ENCODE results near the gene PDZD7.

The PDZD7 gene

GRCh38 chr10:101031128-101031795, at the start of gene PDZD7, which contains the start of gene SFXN3:
Gene PDZD7, minus strand, starts transcription at chr10:101031129. Its CDS starts 910 bp downstream, at chr10:101030219.
Gene SFXN3, plus strand, starts transcription at chr10:101031234. Its CDS starts 3,461 bp downstream, at chr10:101034695.
- in situ Hi-C loops (cut with HindIII; ENCODE audit: low sequenced_read_pairs): loop anchor here (5.0 kb wide), 1 partner anchor 34 kb away; the partner anchor contains the start of gene LZTS2

GRCh38 chr10:101079874-101080273, 48.9 kb upstream of the PDZD7 start:
- in situ Hi-C loops (cut with HindIII; ENCODE audit: low sequenced_read_pairs): no loop called here

GRCh38 chr10:101076630-101077029, 45.7 kb upstream of the PDZD7 start:
- in situ Hi-C loops (cut with HindIII; ENCODE audit: low sequenced_read_pairs): no loop called here

- in situ Hi-C loops (cut with HindIII; ENCODE audit: low sequenced_read_pairs): no loop called here
Measured at GRCh38 chr10:101075775-101076174, 44.8 kb upstream of the PDZD7 start.

GRCh38 chr10:101073631-101074030, 42.7 kb upstream of the PDZD7 start:
- in situ Hi-C loops (cut with HindIII; ENCODE audit: low sequenced_read_pairs): loop anchor here (5.0 kb wide), 1 partner anchor 89 kb away; no protein-coding TSS in a partner anchor

- in situ Hi-C loops (cut with HindIII; ENCODE audit: low sequenced_read_pairs): loop anchor here (5.0 kb wide), 1 partner anchor 89 kb away; no protein-coding TSS in a partner anchor
Measured at GRCh38 chr10:101072923-101073322, 42.0 kb upstream of the PDZD7 start.

GRCh38 chr10:101071885-101072433, 41.0 kb upstream of the PDZD7 start:
- in situ Hi-C loops (cut with HindIII; ENCODE audit: low sequenced_read_pairs): loop anchor here (5.0 kb wide), 1 partner anchor 90 kb away; no protein-coding TSS in a partner anchor

- in situ Hi-C loops (cut with HindIII; ENCODE audit: low sequenced_read_pairs): loop anchor here (5.0 kb wide), 1 partner anchor 91 kb away; no protein-coding TSS in a partner anchor
Measured at GRCh38 chr10:101071267-101071884, 40.4 kb upstream of the PDZD7 start.

GRCh38 chr10:101070098-101070497, 39.2 kb upstream of the PDZD7 start:
- in situ Hi-C loops (cut with HindIII; ENCODE audit: low sequenced_read_pairs): loop anchor here (5.0 kb wide), 1 partner anchor 92 kb away; no protein-coding TSS in a partner anchor

- in situ Hi-C loops (cut with HindIII; ENCODE audit: low sequenced_read_pairs): no loop called here
Measured at GRCh38 chr10:101069441-101069840, 38.5 kb upstream of the PDZD7 start.

GRCh38 chr10:101067356-101068083, 36.6 kb upstream of the PDZD7 start:
- in situ Hi-C loops (cut with HindIII; ENCODE audit: low sequenced_read_pairs): no loop called here

GRCh38 chr10:101066896-101067355, 36.0 kb upstream of the PDZD7 start:
- in situ Hi-C loops (cut with HindIII; ENCODE audit: low sequenced_read_pairs): no loop called here

GRCh38 chr10:101066146-101066895, 35.4 kb upstream of the PDZD7 start:
- in situ Hi-C loops (cut with HindIII; ENCODE audit: low sequenced_read_pairs): no loop called here

GRCh38 chr10:101065481-101066145, 34.7 kb upstream of the PDZD7 start:
- in situ Hi-C loops (cut with HindIII; ENCODE audit: low sequenced_read_pairs): no loop called here

- in situ Hi-C loops (cut with HindIII; ENCODE audit: low sequenced_read_pairs): no loop called here
Measured at GRCh38 chr10:101064415-101065030, 33.6 kb upstream of the PDZD7 start.

- in situ Hi-C loops (cut with HindIII; ENCODE audit: low sequenced_read_pairs): no loop called here
Measured at GRCh38 chr10:101063548-101064414, 32.9 kb upstream of the PDZD7 start.

- in situ Hi-C loops (cut with HindIII; ENCODE audit: low sequenced_read_pairs): no loop called here
Measured at GRCh38 chr10:101063050-101063525, 32.2 kb upstream of the PDZD7 start.

Data from endothelial cell of hepatic sinusoid (primary cell).